Activated T-helper 1 cell treated with anti-CD3 and anti-CD28 coated beads, Interleukin-2, amount 50 U/mL, for 16 hours (primary cell): ENCODE data around the gene LUZP2.

Source experiments
- DNase-seq, 2 donors: peaks; one replicate each; pipeline ENCODE4 v3.0.0-alpha.2; 2020; ENCODE audit warnings: low read depth in 1 of 2, low spot score in 1 of 2

Gene LUZP2

GRCh38 chr11:24560324-24560723, 63.5 kb downstream of the LUZP2 start:
- DNase-seq = no peak

DNA sequence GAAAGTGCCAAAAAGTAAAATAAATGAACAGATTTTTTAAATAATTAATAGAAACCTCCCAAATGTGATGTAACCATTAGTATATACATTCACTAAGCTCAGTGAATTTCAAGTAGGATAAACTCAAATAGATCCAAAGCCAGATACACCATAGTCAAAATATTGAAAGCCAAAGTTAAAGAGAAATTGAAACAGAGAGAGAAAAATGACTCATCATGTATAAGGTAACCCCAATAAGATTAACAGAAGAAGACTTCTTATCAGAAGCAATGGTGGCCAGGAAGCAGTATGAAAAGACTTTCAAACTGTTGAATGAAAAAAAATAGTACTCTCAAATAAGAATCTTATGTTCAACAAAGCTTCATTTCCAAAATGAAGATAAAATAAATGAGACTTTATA, 70.5 kb downstream of the LUZP2 start:
- DNase-seq = no peak

GRCh38 chr11:24572376-24572775, 75.5 kb downstream of the LUZP2 start:
- no peak for DNase-seq

GRCh38 chr11:24574461-24574860, 77.6 kb downstream of the LUZP2 start:
- DNase-seq = no peak

- DNase-seq = no peak
Measured at GRCh38 chr11:24575392-24575791, 78.5 kb downstream of the LUZP2 start.

DNA sequence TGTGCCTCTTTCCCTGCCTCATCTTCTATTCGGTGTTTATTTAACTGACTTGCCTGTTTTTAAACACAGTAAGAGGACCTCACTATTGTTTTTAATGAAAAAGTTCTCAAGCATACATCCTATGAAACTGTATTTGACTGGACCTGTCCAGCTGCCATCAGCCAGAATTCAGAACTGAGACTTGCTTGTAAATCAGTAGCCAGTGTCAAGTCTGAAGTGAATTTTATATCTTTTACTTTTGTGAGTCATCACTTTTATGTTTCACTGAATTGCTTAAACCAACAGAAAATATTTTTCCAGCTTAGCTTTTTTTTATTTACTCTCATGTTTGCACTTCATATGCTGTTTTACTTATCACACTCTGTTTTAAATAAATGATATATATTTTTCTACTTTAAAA, 88.3 kb downstream of the LUZP2 start:
- no peak for DNase-seq

DNA sequence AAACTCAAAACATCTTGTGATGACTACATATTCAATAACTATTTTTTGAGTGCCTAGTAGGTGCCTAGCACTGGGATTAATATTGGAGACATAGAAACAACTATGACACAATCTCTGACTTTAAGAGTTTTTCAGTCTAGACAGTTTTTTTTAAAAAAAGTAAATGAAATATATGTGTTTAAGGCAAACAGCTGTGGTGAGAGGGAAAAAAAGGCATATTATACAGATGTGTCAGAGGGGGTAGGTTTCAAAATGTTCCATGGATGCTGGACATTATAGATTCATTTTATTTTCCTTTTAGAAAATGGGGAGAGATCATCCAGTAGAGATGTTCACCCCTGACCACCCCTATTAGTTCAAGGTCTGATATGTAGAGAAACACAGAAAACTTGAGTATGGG, 90.8 kb downstream of the LUZP2 start:
- no peak for DNase-seq

- no peak for DNase-seq
Measured at GRCh38 chr11:24588081-24588480, 91.2 kb downstream of the LUZP2 start.

- no peak for DNase-seq
Measured at GRCh38 chr11:24589064-24589463, 92.2 kb downstream of the LUZP2 start.

DNA sequence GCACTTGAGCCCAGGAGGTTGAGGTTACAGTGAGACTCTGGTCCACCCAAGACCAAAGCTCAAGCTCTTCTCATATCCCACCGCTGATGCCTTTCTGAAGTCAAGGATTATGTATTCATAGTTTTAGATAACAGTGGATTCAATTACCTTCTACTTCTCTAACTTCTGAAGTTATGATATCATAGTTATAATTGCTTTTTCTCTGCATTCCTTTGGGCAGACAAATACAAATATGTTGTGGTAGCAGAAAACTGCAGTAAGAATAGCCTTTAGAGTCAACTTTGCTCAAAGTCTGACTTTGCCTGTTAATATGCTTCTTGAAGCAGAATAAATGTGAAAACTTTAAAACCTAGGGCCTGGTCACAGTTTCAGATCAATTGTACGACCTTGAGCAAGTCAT, 94.4 kb downstream of the LUZP2 start:
- DNase-seq = no peak

DNA sequence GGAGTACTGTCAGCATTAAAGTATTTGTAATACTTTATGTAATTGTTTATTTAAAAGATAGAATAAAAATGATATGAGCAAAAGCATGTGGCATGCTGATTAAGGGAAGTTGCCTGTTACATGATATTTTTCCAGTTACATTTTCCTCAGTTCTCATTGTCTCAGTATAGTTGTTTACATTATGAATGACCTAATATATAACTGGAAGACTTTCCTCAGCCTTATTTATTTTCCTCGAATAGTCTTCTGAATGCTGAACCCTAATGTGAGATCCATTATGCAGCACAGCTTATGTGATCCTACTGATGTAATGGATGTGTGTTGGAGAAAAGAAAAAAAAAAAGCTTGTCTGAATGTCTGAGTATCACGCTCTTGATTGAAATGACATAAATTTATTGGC, 95.5 kb downstream of the LUZP2 start:
- no peak for DNase-seq

DNA sequence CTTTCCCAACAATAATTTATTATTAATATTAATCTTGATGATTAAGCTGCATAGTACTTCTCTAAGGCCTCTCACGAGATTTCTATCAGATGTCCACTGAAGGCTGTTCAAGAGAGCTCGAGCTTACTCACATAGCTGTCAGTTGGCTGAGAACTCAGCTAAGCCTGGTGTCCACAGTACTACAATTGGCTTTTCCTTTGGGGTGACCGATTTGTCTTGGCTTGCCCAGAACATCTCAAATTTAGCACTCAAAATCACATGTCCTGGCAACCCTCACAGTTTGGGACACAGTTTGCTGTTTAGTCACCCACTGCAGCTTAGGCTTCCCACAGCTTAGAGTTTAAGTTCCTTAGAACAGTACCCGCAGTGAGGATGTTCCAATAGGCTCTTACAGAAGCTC, 96.5 kb downstream of the LUZP2 start:
- no peak for DNase-seq

DNA sequence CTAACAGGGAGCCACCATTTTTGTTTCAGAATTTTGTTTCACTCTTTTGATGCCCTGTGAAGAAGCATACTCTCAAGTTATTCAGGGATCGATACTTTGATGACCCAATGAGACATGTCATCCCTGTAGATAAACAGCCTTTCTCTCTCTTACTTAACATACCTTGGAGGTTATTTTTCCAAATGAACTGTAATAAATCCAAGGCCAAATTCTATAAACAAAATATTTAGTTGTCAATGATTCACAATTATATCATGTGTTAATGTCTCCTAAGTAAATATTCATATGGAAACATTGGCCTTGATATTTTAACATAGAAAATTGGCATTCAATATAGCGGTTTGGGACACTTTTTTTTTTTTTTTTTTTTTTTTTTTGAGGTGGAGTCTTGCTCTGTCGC, 97.5 kb downstream of the LUZP2 start:
- DNase-seq = no peak

DNA sequence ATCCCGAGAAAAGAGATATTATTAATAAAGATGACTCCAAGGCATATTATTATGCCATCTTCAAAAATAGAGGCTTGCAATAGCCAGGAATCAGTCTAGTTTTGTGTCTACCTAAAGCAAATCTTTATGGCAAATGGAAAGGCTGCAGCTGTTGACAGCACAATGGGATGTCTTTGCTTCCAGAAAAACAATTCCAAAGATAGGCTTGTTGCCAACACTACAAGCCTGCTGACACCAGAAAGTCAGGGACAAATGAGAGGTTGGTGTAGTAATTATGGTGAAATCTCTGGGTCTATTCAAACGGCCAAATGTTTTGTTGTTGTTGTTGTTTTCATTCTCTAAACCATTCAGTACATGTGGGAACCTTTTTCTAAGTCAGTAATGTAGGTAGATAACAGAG, 101.8 kb downstream of the LUZP2 start:
- no peak for DNase-seq

- no peak for DNase-seq
Measured at GRCh38 chr11:24609192-24610119, 112.6 kb downstream of the LUZP2 start.

DNA sequence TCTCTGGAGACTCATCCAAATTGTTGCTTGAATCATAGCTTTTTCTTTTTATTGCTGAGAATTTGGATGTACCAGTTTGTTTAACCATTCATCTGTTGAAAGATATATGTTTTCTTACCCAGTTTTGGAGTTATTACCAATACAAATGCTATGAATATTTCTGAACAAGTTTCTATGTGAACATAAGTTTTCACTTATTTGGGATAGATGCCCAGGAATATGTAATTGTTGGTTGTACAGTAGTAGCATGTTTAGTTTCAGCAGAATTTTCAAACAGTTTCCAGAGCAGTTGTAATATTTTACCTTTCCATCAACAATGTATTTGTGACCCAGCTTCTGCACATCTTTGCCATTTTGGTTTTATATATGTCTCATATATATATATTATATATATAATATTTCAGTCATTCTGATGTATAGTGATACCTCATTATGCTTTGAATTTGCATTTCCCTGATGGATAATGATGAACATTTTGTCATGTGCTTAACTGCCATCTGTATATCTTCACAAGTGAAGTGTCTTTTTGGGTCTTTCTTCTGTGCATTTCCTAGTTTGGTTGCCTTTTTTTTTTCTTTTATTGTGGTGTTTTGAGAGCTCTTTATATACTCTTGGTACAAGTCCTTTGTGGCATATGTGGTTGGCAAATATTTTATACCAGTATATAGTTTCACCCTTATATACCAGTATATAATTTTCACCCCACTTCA, 118.8 kb downstream of the LUZP2 start:
- no peak for DNase-seq

- no peak for DNase-seq
Measured at GRCh38 chr11:24617856-24618255, 121.0 kb downstream of the LUZP2 start.

DNA sequence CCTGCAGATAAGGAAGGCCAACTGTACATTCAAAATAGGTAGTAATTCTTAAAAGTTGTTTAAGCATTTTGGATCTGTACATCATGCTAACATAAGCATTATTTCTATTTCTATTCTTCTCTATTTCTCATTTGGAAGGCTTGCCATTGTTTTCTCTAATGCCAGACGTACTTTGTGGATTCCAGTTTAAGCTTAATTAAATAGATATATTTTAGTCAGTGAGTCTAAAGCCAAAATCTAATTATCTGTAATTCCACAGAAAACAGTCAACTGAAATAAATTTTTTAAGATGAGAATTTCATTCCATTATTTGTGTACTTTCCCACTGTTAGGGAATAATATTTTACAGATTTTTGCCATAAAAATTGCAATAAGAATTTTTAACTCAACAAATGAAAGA, 123.0 kb downstream of the LUZP2 start:
- no peak for DNase-seq

DNA sequence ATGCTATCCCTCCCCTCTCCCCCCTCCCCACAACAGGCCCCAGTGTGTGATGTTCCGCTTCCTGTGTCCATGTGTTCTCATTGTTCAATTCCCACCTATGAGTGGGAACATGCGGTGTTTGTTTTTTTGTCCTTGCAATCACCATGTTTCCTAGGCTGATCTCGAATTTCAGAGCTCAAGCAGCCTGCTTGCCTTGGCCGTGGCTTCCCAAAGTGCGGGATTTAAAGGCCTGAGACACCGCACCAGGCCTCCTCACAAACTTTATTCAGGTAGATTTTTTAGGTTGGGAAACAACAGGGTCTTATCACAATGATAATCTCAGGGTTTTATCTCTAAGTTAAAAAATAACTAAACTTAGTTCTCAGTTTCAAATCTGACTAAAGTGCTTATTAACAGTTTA, 125.4 kb downstream of the LUZP2 start:
- DNase-seq = no peak

DNA sequence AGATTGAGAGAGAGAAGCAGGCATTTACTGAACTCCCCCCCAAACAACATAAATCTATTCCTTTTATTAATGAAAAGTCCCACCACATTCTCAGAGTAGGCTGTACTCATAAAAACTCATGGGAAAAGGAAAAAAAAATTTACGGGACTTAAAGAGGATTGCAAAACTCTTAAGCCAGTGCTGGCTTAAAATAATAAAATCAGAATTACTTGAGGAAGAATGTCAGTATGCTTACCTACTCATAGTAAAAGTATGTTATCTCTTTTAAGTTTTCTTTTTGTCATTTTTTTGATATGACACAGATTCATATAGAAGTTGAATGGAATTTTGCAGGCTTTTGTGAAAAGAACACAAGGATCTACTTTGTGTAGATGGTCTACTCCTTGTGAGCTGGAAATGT, 126.3 kb downstream of the LUZP2 start:
- DNase-seq = no peak

GRCh38 chr11:24624432-24624831, 127.6 kb downstream of the LUZP2 start:
- DNase-seq = no peak

DNA sequence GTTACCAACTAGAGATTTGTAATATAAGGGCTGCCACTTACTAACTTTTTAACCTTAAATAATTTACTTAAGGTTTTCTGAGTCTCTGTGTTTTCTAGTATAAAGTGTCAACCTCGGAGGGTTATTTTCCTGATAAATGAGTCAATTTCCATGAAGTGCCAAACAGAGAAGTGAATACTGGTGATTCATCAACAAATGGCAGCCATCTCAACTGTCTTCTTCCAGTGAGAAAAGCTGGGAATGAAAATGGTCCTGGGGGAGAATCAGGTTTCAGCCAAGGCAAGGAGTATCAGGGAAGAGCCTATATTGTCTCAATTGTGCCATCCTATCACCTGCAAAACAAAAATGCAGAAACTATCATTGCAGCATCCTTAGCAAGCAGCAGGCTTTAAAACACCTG, 129.1 kb downstream of the LUZP2 start:
- DNase-seq = no peak
